CD4-positive, alpha-beta T cell treated with Interleukin-4 for 1 hour (primary cell): ENCODE results near the gene SLC6A8.

Experiments
- DNase-seq, 2 donors: peaks; one replicate each; pipeline ENCODE4 v3.0.0-alpha.2; 2020 to 2022

The SLC6A8 gene

DNA sequence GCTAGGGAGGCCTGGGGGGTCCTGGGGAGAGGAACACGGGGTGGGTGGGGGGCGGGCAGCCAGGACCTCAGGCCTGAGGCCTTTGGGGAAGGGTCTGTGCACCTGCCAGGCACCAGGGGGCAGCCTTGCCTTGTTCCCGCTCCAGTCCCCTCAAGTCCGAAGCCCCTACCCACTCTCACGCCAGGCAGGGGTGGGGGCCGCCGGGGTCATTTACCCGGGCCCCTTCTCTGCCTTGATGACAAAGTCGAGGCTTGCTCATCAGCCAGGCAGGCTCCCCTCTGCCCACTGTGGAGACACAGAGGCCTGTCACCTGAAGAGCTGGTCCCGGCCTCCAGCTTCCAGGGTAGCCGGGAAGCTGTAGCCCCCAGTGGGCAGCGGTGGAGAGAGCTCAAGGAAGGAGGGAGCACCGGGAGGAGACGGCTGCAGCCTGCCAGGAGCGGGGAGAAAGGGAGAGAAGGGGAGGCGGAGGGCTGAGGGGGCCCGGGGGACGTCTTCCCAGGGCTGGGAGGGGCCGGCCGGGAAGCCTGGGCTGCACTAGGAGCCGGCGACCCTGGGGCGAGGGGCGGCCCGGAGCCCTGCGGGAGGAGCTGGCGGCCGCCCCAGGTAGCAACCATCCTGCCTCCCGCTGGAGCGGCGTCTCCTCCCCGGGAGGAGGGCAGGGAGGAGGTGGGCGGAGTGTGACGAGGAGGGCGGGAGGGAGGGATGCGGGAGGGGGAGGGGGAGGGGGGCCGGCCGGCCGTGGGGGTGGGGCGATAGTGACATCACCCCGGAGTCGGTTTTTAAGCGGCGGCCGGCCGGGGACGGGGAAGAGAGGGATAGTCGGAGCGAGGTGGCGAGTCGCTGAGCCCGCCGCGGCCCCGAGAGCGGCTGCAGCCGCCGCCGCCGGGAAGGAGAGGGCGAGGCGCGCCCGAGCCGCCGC lies at the start of gene SLC6A8:
Gene SLC6A8 (plus strand): TSS at position 806 of the 919 bp plus-strand sequence. CDS start 649 bp downstream, outside the sequence.
- peak; percentile 45 to 49 for DNase-seq

DNA sequence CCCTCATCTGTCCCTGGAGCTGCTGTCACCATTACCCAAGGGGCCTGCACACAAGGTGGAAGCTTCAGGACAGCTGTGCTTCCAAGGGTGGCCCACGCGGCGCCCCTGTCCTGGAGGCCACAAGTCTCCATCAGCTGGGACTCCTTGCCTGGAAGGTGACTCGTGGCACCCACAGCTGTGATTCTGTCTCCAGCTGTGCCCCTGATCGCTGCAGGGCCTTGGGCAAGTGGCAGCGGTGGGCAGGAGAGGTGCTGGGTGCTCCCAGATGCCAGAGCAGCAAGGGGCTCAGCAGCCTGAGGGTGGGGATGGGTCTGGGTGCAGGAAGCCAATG lies 49.7 kb upstream of the SLC6A8 start:
- DNase-seq = no peak

DNA sequence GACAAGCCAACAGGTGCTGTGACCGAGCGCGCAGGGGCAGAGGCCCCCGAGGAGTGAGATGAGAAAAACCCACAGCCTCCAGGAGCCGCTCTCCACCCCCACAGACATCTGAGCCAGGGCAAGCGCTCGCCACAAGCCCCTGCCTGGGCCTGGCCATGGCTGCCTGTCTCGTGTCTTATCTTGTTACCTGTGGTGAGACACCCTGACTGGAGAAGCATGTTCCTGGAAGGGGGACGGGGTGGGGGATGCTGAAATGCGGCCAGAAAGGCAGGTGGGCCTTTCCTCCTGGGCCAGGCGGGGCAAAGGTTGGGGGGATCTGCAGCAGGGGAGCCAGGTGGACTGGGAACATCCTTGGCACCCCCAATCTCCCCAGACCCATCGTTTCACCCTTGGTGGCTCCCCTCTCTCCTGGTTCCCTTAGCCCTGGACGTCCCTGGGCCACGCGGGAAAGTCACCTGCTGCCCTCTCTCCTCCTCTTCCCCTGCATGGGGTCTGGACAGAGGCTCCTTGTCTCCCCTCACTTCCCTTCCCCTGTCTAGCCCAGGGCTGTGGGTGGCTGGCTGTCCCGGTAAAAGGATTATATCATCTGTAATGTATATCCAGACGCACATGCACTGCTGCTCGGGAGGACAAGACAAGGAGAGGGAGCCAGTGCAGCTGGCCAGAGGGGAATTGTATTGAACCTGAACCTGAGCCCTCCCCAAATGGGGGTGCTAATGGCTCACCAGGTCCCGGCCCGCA lies 49.1 kb upstream of the SLC6A8 start:
- no peak for DNase-seq

GRCh38 chrX:153639177-153640044 lies 48.3 kb upstream of the SLC6A8 start:
- DNase-seq = no peak

DNA sequence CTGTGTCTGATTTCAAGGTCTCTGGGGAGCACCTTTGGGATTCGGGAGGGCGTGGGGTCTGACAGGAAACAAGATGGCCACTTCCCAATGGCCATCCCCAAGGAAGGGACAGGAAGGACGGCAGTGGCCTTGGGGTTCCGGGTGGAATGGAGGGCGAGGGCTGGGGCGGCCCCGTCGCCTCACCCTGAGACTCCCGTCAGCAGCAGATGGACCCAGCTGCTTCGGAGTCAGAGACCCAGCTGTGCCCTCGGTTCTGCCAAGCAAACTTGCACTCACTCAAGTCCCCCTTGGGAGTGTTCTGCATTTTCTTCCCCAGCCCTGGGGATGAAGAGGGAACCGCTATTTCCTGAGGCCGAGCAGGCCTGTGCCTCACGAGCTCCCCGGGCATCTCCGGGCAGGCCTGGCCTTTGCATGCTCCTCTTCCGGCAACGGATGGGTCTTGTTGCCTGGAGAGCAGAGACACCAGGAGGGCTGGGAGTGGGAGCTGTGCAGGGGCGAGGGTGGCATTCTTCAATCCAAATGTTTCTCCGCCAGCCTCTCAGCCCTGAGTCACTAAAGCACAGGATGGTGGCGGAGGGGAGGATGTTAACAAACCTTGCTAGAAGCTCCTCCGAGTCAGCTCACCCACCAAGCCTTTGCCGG lies 47.6 kb upstream of the SLC6A8 start:
- DNase-seq = no peak

DNA sequence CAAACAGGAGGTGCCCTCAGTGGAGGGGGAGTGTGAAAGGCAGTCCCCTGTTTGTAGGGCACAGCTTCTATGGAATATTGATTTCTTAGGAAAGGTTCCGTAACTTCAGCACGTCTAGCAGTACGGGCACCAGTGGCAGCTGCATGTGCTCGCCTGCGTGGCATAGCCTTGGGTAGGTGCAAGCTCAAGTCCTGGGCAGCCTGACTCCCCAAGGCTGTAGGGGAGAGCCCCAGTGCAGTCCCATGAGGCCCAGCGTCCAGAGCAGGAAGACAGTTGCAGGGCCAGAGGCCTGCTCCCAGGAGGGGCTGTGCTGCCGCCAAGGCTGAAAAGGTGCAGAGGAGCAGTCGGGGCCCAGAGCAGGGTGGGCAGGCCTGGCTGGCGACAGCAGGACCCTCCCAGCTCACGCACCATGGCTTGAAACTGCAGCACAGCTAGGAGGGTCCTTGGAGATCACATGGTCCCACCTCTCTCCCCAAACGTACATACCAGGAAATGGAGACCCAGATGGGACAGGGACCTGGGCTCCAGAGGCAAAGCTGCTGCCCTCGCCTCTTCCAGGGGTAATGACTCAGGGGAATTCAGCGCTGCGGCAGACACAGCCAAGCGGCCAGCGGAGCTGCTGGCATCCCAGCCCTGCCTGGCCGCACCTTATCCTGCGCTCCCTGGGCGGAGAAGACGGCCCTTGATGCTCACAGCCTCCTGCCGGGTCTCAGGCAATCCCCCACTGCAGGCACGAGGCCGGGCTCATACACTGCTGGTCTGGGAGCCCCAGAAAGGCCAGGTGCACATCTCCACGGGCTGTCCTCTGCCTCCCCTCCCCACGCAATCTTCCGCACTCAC lies 46.8 kb upstream of the SLC6A8 start:
- DNase-seq = no peak

DNA sequence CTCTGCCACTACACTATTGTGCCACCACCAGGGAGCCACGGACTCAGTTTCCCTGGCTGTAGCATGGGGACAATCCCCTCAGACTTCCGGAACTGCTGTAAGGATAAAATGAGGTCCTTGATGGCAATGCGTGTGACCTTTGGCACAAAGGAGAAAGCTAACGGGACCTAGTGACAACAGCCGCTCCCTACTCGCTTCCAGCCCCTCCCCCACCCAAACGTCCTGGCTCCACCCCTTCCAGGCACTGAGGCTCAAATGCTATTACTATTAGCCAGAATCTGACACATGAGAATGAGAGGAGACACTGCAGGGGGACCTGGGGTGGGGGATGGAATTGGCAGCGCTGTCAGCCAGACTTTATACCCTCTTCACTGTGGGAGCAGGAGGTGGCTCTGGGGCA lies 46.1 kb upstream of the SLC6A8 start:
- DNase-seq = no peak

GRCh38 chrX:153642051-153642654 lies 45.6 kb upstream of the SLC6A8 start:
- no peak for DNase-seq

DNA sequence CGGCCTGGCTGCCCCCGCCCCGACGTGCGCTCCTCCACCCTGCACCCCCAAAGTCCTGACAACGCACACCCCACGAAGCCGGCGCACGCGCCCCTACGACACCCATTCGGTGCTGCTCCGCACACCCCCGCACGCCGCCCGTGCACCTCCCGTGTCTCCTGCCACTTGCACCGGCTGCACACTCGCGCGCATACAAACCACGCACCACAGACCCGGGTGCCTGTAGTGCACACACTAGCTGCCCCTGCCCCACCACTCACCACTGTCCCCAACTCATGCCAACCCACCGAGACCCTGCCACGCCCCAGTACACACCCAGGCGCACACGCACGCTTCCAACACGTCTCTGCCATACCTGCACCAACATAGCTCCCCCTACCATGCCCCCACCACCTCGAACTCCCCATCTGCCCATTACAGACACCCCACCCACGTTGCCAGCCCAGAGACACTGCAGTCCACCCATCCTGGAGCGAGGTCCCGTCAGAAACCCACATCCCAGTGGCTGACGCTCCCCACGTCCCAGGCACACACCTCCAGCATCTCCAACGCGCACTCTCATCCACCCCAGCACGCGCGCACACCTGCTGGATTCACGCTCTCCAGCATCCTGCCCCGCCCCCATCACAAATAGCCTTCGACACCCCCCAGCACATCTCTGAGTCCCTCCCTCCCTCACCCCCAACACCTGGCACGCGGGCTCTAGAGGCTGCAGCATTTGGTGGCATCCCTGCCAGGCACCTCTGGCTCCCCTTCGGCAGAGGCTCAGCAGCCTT lies 44.9 kb upstream of the SLC6A8 start:
- no peak for DNase-seq

DNA sequence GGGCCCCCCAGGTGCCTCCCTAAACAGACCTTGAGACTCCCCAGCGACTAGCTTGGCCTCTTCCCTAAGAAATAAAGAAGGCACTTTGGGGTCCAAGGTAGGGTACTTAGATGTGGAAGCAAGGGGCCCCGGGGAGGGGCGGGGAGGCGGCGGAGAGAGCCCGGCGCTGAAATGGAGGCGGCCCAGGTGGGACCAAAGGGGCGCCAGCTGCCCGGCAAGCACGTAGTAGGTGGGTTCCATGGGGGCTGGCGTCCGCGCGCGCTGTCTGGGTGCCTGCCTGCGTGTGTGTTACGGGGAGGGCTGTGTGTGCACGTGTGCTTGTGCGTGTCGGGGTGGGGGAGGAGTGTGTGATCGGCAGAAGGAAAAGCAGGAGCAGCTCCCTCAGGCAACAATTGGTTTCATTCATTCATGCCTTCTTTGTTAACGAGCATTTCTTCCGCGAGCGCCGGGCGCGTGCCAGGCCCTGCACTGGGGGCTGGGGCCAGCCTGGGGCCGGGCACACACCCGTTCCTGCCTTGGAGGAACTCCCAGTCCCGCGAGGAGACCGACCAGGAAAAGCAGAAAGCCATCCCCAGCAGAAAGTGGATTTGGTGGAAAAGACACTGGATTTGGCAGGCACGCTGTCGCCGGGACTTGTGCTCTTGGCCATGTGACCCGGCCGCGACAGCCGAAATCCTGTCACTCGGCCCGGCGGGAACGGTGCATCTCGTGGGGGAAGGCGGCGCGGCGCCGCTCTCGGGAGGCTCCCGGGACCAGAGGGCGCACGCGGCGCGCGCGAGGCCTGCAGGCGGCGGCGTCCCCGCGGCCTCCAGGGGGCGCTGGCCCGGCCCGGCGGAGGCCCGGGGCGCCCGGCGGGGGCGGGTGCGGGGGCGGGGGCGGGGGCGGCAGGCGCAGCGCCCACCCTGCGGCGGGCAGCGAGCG lies 44.0 kb upstream of the SLC6A8 start:
- no peak for DNase-seq

- no peak for DNase-seq
These were observed 43.2 kb upstream of the SLC6A8 start for GRCh38 chrX:153644356-153645125.

- no peak for DNase-seq
These were observed 42.6 kb upstream of the SLC6A8 start for GRCh38 chrX:153645151-153645550.

DNA sequence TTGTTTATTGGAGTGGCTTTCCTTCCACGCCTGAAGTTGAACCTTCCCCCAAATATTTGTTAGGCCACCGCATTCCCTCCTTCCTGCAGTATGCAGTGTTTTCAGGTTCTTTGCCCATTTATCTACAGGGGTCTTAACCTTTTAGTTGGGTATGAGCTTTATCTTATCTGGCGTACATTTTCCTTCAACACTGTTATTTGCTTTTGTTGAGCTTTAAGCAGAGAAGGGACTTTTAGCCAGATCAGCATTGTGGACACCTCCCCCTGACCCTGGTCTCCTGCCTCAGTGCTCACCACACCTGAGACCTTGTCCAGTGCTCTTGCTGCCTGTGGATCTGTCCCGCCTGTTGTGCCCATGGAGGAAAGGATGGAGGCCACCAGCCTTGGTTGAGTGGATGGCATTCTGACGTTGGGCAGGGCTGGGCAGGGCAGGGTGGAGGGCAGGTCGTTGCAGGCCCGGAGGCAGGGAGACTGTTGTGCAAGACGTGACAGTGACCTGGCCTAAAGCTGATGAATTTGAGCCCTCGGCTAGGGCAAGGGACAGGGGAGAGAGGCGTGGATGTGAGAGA lies 41.7 kb upstream of the SLC6A8 start:
- DNase-seq = no peak

DNA sequence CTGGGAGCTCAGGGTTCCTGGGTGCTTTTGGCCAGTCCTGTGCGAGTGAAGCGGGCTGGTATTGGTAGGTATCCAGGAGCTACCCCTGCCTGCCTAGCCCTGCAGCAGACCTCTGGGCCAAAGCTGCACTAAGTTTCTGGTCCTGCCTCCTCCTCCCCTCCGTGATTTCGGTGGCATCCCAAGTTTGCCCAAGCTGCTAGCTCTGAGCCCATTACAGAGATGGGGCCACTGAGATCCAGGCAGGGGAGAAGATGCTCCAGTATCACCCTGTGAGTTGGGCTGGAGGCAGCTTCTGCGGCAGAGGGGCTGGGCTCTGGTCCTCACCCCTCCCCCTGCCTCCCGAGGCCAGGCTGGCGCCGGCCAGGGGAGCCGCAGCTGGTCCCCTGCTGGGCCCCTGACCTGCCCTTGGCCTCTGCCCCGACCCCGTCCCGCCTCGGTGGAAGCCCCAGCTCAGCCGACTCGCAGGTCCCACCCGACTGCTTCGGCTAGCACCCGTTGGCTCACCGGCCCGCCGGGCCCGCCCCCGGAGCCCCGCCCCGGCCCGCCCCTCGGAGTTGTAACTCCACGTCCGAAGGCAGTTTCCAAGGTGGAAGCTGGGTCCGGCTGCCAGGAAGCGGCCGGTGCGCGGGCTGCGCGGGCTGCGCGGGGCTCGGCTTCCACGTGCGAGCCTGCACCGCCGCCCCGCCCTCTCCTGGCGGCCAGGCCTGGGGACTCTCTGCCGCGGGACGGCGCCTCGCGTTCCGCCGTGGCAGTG lies 40.9 kb upstream of the SLC6A8 start, which contains the start of gene DUSP9:
Gene DUSP9 (plus strand): TSS at position 584 of the 754 bp plus-strand sequence. CDS start 751 bp downstream, outside the sequence.
- DNase-seq = peak in 1 of 2 donors; percentile 11

- DNase-seq = peak in 1 of 2 donors; percentile 8
These were observed 40.0 kb upstream of the SLC6A8 start for GRCh38 chrX:153647461-153648357.
